NCI-H748 treated with DMSO at 0.1 percent for 48 hours (cell line): Measurements from ENCODE around the gene ZSCAN4.

Experiments used
- DNase-seq: peaks from one replicate; lab custom pipeline; 2025; lab: John Stamatoyannopoulos, UW

Gene ZSCAN4

DNA sequence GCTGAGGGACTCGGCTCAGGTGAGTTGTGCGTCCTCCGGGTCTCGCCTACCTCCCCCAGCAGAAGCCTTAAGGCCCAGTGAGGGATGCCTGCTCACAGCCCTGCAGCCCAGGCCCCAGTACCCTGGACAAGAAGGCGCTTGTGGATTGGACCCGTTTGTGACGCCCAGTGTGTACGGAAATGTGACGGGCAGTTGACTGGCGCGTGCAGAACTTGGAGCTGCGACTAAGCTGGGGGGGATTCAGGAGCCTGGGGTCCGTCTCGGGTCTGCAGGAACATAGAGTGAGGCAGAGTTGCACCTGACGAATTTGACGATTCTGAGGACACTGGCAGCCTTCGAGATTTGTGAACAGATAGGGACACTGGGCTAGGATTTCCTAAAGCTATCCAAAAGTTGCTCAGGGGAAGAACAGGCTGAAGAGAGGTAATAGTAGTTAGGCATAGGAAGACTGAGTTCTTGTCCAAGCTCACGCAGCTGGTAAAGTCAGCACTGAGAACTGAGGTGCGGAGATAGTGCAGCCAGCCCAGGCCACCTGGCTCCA is 13.6 kb downstream of the ZSCAN4 start:
- DNase-seq = no peak

- no peak for DNase-seq
Observed at GRCh38 chr19:57686727-57687126, 18.0 kb downstream of the ZSCAN4 start.

DNA sequence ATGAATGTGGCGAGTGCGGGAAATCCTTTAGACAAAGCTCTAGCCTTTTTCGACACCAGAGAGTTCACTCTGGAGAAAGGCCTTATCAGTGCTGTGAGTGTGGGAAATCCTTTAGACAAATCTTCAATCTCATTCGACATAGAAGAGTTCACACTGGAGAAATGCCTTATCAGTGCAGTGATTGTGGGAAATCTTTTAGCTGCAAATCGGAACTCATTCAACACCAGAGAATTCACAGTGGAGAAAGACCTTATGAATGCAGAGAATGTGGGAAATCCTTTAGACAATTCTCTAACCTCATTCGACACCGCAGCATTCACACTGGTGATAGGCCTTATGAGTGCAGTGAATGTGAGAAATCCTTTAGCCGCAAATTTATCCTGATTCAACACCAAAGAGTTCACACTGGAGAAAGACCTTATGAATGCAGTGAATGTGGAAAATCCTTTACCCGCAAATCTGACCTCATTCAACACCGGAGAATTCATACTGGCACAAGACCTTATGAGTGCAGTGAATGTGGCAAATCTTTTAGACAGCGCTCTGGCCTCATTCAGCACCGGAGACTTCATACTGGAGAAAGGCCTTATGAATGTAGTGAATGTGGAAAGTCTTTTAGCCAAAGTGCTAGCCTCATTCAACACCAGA is 18.8 kb downstream of the ZSCAN4 start:
- DNase-seq = no peak

GRCh38 chr19:57688011-57688763 is 19.5 kb downstream of the ZSCAN4 start:
- DNase-seq = no peak

DNA sequence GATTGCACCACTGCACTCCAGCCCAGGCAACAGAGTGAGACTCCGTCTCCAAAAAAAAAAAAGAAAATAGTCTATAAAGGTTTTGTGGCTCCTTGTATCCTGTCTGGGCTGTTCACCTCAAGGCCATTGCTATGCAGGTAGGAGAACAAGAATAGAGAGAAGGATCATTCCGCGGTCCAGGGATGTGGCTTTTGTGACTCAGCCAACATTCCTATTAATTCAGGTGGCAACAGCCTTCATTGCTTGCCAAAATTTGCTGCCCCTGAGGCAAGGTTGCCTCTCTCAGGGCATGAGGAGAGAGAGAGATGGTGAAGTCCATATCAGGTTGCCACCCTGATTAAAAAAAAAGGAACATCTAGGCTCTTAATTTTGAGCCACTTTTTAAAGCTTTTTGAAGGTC is 21.0 kb downstream of the ZSCAN4 start:
- DNase-seq = no peak

GRCh38 chr19:57701625-57702024 is 32.9 kb downstream of the ZSCAN4 start:
- DNase-seq = no peak

- no peak for DNase-seq
Observed at GRCh38 chr19:57706346-57706745, 37.6 kb downstream of the ZSCAN4 start.

GRCh38 chr19:57708641-57709361 is 40.1 kb downstream of the ZSCAN4 start, which contains the start of gene ZNF154:
ZNF154 (minus strand) TSS chr19:57709204; CDS start chr19:57708971, 233 bp downstream.
- DNase-seq = peak; percentile 56

GRCh38 chr19:57709616-57710015 is 40.9 kb downstream of the ZSCAN4 start:
- no peak for DNase-seq

- no peak for DNase-seq
Observed at GRCh38 chr19:57712222-57712621, 43.5 kb downstream of the ZSCAN4 start.

DNA sequence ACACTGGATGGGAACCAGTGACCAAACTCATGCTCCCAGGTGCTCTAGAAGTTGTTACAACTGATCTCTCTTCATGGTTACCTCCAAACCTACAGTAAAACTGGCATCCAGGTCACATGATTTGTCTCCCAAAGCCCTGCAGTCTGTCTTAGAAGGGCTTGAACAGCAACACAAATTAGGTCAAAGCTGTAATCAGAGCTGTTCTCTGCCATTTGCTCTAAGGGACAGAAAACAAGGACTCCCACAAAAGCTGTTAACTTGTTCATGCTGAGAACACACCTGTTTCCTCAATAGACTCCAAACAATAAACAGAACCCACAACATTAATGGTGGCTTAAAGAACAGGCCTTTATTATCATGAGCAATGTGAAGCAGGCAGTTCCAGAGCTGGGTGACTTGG is 50.7 kb downstream of the ZSCAN4 start:
- no peak for DNase-seq

GRCh38 chr19:57719901-57720519 is 51.3 kb downstream of the ZSCAN4 start:
- no peak for DNase-seq

- DNase-seq = no peak
Observed at GRCh38 chr19:57720878-57721277, 52.1 kb downstream of the ZSCAN4 start.
